Effector memory CD8-positive, alpha-beta T cell (primary cell): ENCODE results near the gene MAP1B.
A peak's percentile ranks its signal among the peaks of the same experiment; 100 is the strongest.

Experiments used
- ATAC-seq: fragments of 150-1000 bp; cut with Tn5 transposase; replicated peaks from 2 replicates; pipeline ENCODE4 v1.10.0; 2021; ENCODE audit warnings: mild to moderate bottlenecking, moderate library complexity
- DNase-seq, 3 experiments: peaks; one replicate each; pipeline ENCODE4 v3.0.0; 2021
- H3K27ac Mint-ChIP-seq, 2 donors: one replicate each; pipeline ENCODE4 v1.8.0; 2022; ENCODE audit warnings: mild to moderate bottlenecking in 2 of 2, mixed read lengths in 2 of 2, moderate library complexity in 2 of 2
- H3K27me3 Mint-ChIP-seq, 2 donors: one replicate each; pipeline ENCODE4 v1.8.0; 2022; ENCODE audit warnings: mixed read lengths in 2 of 2
- H3K36me3 Mint-ChIP-seq: one replicate; pipeline ENCODE4 v1.8.0; 2022; ENCODE audit warnings: mild to moderate bottlenecking, moderate library complexity, mixed read lengths; ENCODE audit not compliant: insufficient read depth
- H3K4me1 Mint-ChIP-seq, 2 donors: one replicate each; pipeline ENCODE4 v1.8.0; 2022; ENCODE audit warnings: low read depth in 2 of 2, mixed read lengths in 2 of 2
- H3K4me3 Mint-ChIP-seq, 2 donors: one replicate each; pipeline ENCODE4 v1.8.0; 2022; ENCODE audit warnings: mild to moderate bottlenecking in 2 of 2, mixed read lengths in 2 of 2, moderate library complexity in 2 of 2
- H3K9me3 Mint-ChIP-seq, 2 donors: one replicate each; pipeline ENCODE4 v1.8.0; 2022; ENCODE audit warnings: mixed read lengths in 2 of 2

Gene MAP1B

GRCh38 chr5:72238712-72239445 is 131.6 kb downstream of the MAP1B start:
- H3K36me3 Mint-ChIP-seq: peaks cover 12% of the 10 kb centered on the region
- ATAC-seq: no peak
- no peaks in the 10 kb centered on the region for H3K27me3 Mint-ChIP-seq
- no peaks in the 10 kb centered on the region for H3K9me3 Mint-ChIP-seq
- no peak overlapping the region for H3K27ac Mint-ChIP-seq
- no peak for DNase-seq
- no peak overlapping the region for H3K4me3 Mint-ChIP-seq
- H3K4me1 Mint-ChIP-seq: peaks cover 14 to 28% of the 10 kb centered on the region in 2 donors

GRCh38 chr5:72241346-72242003 is 134.2 kb downstream of the MAP1B start:
- DNase-seq (no peak), ATAC-seq (no peak)
- peaks cover 12 to 20% of the 10 kb centered on the region in 2 donors for H3K4me1 Mint-ChIP-seq
- H3K9me3 Mint-ChIP-seq: no peaks in the 10 kb centered on the region
- no peak overlapping the region for H3K27ac Mint-ChIP-seq
- H3K36me3 Mint-ChIP-seq: peaks cover 7% of the 10 kb centered on the region
- H3K4me3 Mint-ChIP-seq: no peak overlapping the region
- H3K27me3 Mint-ChIP-seq: no peaks in the 10 kb centered on the region

GRCh38 chr5:72242796-72243475 is 135.7 kb downstream of the MAP1B start:
- H3K4me3 Mint-ChIP-seq: no peak overlapping the region
- no peak for DNase-seq
- no peaks in the 10 kb centered on the region for H3K27me3 Mint-ChIP-seq
- H3K36me3 Mint-ChIP-seq: peaks cover 3% of the 10 kb centered on the region
- H3K27ac Mint-ChIP-seq: no peak overlapping the region
- no peaks in the 10 kb centered on the region for H3K9me3 Mint-ChIP-seq
- peaks cover 15 to 17% of the 10 kb centered on the region in 2 donors for H3K4me1 Mint-ChIP-seq
- no peak for ATAC-seq

GRCh38 chr5:72243706-72244105 is 136.4 kb downstream of the MAP1B start:
- H3K4me1 Mint-ChIP-seq: peaks cover 15 to 17% of the 10 kb centered on the region in 2 donors
- no peak overlapping the region for H3K27ac Mint-ChIP-seq
- H3K36me3 Mint-ChIP-seq: peaks cover 3% of the 10 kb centered on the region
- no peak overlapping the region for H3K4me3 Mint-ChIP-seq
- DNase-seq (no peak), ATAC-seq (no peak)
- no peaks in the 10 kb centered on the region for H3K9me3 Mint-ChIP-seq
- no peaks in the 10 kb centered on the region for H3K27me3 Mint-ChIP-seq

GRCh38 chr5:72244862-72245371 is 137.6 kb downstream of the MAP1B start:
- H3K27ac Mint-ChIP-seq: no peak overlapping the region
- H3K4me3 Mint-ChIP-seq: no peak overlapping the region
- H3K36me3 Mint-ChIP-seq: no peaks in the 10 kb centered on the region
- H3K9me3 Mint-ChIP-seq: no peaks in the 10 kb centered on the region
- DNase-seq (peak in 1 of 3 experiments; percentile 11), ATAC-seq (peak; percentile 58)
- peaks cover 15 to 17% of the 10 kb centered on the region in 2 donors for H3K4me1 Mint-ChIP-seq
- H3K27me3 Mint-ChIP-seq: no peaks in the 10 kb centered on the region

GRCh38 chr5:72245546-72245945 is 138.3 kb downstream of the MAP1B start:
- Mint-ChIP-seq H3K27ac (no peak overlapping the region), H3K27me3 (no peaks in the 10 kb centered on the region)

GRCh38 chr5:72245951-72246532 is 138.8 kb downstream of the MAP1B start:
- Mint-ChIP-seq H3K9me3 (no peaks in the 10 kb centered on the region), H3K27me3 (no peaks in the 10 kb centered on the region), H3K4me3 (no peak overlapping the region), H3K36me3 (no peaks in the 10 kb centered on the region), H3K27ac (no peak overlapping the region), H3K4me1 (peaks cover 19 to 21% of the 10 kb centered on the region in 2 donors)
- no peak for DNase-seq
- ATAC-seq: no peak

More at GRCh38 chr5:72245546-72245945, 138.3 kb downstream of the MAP1B start:
- peaks cover 15 to 17% of the 10 kb centered on the region in 2 donors for H3K4me1 Mint-ChIP-seq
- H3K4me3 Mint-ChIP-seq: no peak overlapping the region
- no peaks in the 10 kb centered on the region for H3K36me3 Mint-ChIP-seq
- no peaks in the 10 kb centered on the region for H3K9me3 Mint-ChIP-seq
- ATAC-seq (no peak), DNase-seq (no peak)

- no peak overlapping the region for H3K27ac Mint-ChIP-seq
- H3K36me3 Mint-ChIP-seq: no peaks in the 10 kb centered on the region
- H3K4me3 Mint-ChIP-seq: no peak overlapping the region
- H3K27me3 Mint-ChIP-seq: no peaks in the 10 kb centered on the region
- no peak for DNase-seq
- H3K9me3 Mint-ChIP-seq: no peaks in the 10 kb centered on the region
- ATAC-seq: no peak
- peaks cover 16 to 23% of the 10 kb centered on the region in 2 donors for H3K4me1 Mint-ChIP-seq
These were observed 139.7 kb downstream of the MAP1B start for GRCh38 chr5:72246954-72247442.

- Mint-ChIP-seq H3K4me3 (no peak overlapping the region), H3K9me3 (no peaks in the 10 kb centered on the region), H3K4me1 (peaks cover 19 to 21% of the 10 kb centered on the region in 2 donors), H3K27ac (no peak overlapping the region), H3K27me3 (no peaks in the 10 kb centered on the region), H3K36me3 (no peaks in the 10 kb centered on the region)
- ATAC-seq (no peak), DNase-seq (no peak)
These were observed 141.2 kb downstream of the MAP1B start for GRCh38 chr5:72248410-72248981.

GRCh38 chr5:72251386-72251785 is 144.1 kb downstream of the MAP1B start:
- H3K4me3 Mint-ChIP-seq: no peak overlapping the region
- no peaks in the 10 kb centered on the region for H3K27me3 Mint-ChIP-seq
- DNase-seq (no peak), ATAC-seq (no peak)
- H3K36me3 Mint-ChIP-seq: no peaks in the 10 kb centered on the region
- peaks cover 11% of the 10 kb centered on the region in 2 donors for H3K4me1 Mint-ChIP-seq
- peak overlapping the region in 1 of 2 donors; percentile 24 for H3K27ac Mint-ChIP-seq
- no peaks in the 10 kb centered on the region for H3K9me3 Mint-ChIP-seq

GRCh38 chr5:72252008-72252407 is 144.7 kb downstream of the MAP1B start:
- Mint-ChIP-seq H3K27me3 (no peaks in the 10 kb centered on the region), H3K36me3 (no peaks in the 10 kb centered on the region), H3K27ac (no peak overlapping the region), H3K4me1 (peaks cover 7 to 8% of the 10 kb centered on the region in 2 donors), H3K9me3 (no peaks in the 10 kb centered on the region), H3K4me3 (no peak overlapping the region)
- DNase-seq: no peak
- no peak for ATAC-seq

- Mint-ChIP-seq H3K36me3 (no peaks in the 10 kb centered on the region), H3K4me3 (no peak overlapping the region), H3K27ac (no peak overlapping the region), H3K27me3 (no peaks in the 10 kb centered on the region), H3K4me1 (peaks cover 7 to 8% of the 10 kb centered on the region in 2 donors), H3K9me3 (no peaks in the 10 kb centered on the region)
- ATAC-seq (no peak), DNase-seq (no peak)
These were observed 145.4 kb downstream of the MAP1B start for GRCh38 chr5:72252574-72253155.
